Astrocyte of the spinal cord (primary cell): ENCODE data around the gene TMEM201.
A peak's percentile ranks its signal among the peaks of the same experiment; 100 is the strongest.

ENCODE experiments used
- DNase-seq: peaks from one replicate; pipeline ENCODE4 v3.0.0; 2011; ENCODE audit warnings: low read depth, low spot score
- H3K4me3 ChIP-seq: 2 replicates; pipeline ENCODE4 v1.5.1; 2011; ENCODE audit warnings: low read depth, mild to moderate bottlenecking, low read length, moderate library complexity
- in situ Hi-C: cut with HindIII; loops from 2 replicates; pipeline ENCODE4 v1.10.0; 2017; ENCODE audit warnings: low sequenced_read_pairs
- TF ChIP-seq, protein P1 (sequence below): IDR thresholded peaks from 2 replicates; pipeline ENCODE4 v1.5.1; 2012; ENCODE audit warnings: low read depth, mild to moderate bottlenecking, low read length, inconsistent platforms

The TMEM201 gene

DNA sequence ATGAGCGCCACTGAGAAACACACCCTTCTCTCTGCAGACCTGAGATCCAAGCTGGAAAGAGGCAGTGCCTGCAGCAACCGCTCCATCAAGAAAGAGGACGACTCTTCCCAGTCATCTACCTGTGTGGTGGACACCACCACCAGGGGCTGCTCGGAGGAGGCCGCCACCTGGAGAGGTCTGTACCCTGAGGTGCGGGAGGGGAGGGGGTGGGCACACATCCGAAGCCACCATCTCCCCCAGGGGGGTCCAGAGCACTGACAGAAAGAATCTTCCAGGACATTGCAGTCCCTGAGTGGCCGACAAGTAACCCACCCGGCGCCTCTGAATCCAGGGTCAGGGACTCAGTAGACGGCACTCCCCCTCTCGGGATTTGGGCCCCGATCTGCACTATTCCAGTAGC, 23.0 kb downstream of the TMEM201 start:
- TF ChIP-seq, protein P1, sequence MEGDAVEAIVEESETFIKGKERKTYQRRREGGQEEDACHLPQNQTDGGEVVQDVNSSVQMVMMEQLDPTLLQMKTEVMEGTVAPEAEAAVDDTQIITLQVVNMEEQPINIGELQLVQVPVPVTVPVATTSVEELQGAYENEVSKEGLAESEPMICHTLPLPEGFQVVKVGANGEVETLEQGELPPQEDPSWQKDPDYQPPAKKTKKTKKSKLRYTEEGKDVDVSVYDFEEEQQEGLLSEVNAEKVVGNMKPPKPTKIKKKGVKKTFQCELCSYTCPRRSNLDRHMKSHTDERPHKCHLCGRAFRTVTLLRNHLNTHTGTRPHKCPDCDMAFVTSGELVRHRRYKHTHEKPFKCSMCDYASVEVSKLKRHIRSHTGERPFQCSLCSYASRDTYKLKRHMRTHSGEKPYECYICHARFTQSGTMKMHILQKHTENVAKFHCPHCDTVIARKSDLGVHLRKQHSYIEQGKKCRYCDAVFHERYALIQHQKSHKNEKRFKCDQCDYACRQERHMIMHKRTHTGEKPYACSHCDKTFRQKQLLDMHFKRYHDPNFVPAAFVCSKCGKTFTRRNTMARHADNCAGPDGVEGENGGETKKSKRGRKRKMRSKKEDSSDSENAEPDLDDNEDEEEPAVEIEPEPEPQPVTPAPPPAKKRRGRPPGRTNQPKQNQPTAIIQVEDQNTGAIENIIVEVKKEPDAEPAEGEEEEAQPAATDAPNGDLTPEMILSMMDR, result no peak
- DNase-seq, result no peak
- H3K4me3 ChIP-seq, result no peak overlapping the region
- in situ Hi-C loops, result no loop called here

DNA sequence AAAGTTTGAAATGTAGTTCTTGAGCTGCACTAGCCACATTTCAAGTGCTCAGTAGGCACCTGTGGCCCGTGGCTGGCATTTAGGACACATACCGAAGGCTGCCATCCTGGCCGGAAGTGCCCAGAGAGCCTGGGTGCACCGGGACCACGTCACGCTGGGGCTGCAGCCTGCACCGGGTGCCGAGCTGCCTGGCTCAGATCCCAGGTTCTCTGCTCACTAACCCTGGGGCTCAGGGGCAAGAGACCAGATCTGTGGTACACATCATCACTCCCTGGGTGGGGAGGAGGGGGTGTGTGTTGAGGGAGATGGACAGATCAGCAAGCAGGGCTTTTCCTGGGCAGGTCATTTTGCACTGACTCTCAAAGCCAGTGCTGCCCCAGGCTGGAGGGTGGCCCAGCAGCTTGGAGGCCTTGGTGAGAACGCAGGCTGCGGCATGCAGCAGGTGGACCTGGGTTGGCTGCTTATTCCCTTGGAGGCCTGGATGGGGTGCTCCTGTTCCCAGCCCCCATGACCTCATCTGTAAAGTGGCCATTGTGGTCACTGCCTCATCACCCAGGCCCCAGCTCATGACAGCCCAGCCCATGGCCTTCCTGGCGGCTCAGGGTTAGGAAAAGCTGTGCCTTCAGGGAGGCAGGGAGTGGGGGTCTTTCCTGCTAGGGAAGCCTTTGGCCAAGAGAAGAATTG, 23.6 kb downstream of the TMEM201 start:
- no peak overlapping the region for H3K4me3 ChIP-seq
- DNase-seq, result no peak
- TF ChIP-seq, protein P1, result no peak
- in situ Hi-C loops, result no loop called here

DNA sequence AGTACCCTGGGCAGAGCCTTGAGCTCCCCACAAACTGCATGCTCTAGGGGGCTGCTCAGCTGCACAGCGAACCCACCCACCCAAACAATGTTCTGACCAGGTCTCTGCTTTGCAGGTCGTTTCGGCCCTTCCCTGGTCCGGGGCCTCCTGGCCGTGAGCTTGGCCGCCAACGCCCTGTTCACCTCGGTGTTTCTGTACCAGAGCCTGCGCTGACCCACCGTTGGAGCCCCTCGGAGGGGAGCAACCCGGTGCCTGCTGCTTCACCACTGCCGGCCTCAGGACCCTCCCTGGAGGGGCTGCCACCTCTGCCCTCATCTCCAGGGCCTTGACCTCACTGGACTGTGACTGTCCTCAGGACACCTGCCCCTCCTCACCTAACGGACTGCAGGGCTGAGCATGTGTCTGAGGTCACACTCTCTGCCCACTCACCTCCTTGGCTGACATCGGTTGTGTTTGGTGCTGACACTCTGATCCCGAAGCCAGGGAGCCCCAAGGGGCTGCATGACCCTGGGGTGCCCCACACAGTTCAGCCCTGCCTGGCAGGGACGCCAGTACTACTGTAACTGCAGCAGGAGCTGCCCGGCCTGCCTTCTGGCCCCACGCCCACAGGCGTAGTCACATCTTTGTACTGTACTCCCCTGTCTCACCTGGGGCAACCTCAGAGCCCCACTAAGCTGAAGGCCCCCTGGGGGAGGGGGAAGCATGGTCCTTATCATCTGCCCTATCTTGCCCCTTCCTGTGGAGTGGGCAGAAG, 24.3 kb downstream of the TMEM201 start:
- DNase-seq, result no peak
- in situ Hi-C loops, result no loop called here
- no peak overlapping the region for H3K4me3 ChIP-seq
- TF ChIP-seq, protein P1, result no peak

DNA sequence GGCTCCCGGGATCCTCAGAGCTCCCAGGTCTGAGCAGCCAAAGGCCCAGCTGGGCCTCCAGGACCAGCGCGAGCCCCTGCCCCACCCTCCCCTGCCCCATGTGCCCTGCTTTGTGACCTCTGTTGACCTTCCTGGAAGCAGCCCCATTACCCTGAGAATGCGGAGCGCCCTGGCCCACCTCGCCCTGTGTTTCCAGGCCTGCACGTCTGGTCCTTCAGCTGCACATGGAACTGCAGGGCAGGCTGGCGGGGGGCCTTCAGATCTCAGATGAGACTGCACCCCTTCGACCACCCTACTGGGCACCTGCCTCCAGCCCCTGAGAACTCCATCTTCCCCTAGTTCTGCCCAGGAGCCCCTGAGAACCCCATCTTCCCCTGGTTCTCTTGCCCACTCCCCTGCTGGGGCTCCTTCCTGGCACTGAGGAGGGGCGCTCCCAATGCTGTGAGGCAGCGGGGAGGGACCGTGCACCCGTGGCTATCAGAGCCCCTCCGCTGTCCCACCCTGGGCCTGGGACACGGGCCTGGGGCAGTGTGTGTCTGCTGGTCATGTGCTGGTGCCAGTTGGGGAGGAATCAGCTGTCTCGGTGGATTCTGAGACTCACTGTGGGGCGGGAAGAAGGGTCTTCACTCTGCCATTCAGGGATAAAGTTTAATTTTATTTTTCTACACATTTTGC, 25.1 kb downstream of the TMEM201 start:
- in situ Hi-C loops, result no loop called here
- DNase-seq, result no peak
- H3K4me3 ChIP-seq, result no peak overlapping the region
- TF ChIP-seq, protein P1, result no peak

DNA sequence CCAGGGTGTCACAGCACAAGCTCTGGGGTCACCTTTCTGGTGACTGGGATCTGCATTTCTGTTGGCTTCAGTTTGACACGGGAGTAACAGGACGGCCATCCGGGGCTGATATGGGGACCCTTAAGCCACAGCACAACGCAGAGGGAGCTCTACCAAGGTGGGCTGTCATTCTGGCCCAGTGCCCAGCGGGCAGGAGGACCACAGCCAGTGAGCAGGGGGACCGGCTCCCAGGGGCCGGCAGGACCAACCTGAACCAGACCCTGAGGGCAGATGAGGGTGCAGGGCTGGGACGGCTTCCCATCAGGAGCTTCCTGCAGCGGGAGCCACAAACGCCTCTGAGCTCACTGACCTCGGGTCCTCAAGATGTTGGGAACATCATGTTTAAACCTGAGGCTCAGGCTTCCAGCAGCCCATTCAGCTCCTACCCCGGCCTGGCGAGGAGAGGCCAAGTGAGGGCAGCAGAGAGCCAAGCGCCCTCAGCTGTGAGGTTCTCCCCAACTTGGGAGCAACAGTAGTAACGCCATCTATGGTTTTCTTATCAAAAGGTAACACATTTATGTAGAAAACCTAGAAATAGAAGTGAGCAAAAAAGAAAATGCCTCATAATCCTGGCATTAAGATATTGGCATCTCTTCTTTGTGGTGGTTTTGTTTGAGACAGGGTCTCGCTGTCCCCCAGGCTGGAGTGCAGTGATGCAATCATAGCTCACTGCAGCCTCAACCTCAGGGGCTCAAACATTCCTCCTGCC, 26.8 kb downstream of the TMEM201 start:
- TF ChIP-seq, protein P1, result peak; percentile 84
- in situ Hi-C loops, result no loop called here
- DNase-seq, result peak; percentile 22
- no peak overlapping the region for H3K4me3 ChIP-seq
